Measurements from ENCODE around the gene SDF4.

GRCh38 chr1:1183221-1183747 lies 48.5 kb downstream of the SDF4 start:
- no peak for TF ChIP-seq CTCF (IDR thresholded peaks at IDR 0.05)
- TF ChIP-seq POLR2A (IDR thresholded peaks at IDR 0.05), result no peak
